ENCODE results near the gene AURKAIP1. TPM values are rescaled to one million over a fixed set of nuclear protein-coding genes. Genes with fewer than 3 reads are reported as not detected.

Gene AURKAIP1
- total and polyA plus RNA-seq, 9 of the 15 experiments (the other 6 are each of a cell fraction or from before 2014, with no cell fraction given), result 7.8 to 478 (median 92.0) TPM

- TF ChIP-seq, protein P1, sequence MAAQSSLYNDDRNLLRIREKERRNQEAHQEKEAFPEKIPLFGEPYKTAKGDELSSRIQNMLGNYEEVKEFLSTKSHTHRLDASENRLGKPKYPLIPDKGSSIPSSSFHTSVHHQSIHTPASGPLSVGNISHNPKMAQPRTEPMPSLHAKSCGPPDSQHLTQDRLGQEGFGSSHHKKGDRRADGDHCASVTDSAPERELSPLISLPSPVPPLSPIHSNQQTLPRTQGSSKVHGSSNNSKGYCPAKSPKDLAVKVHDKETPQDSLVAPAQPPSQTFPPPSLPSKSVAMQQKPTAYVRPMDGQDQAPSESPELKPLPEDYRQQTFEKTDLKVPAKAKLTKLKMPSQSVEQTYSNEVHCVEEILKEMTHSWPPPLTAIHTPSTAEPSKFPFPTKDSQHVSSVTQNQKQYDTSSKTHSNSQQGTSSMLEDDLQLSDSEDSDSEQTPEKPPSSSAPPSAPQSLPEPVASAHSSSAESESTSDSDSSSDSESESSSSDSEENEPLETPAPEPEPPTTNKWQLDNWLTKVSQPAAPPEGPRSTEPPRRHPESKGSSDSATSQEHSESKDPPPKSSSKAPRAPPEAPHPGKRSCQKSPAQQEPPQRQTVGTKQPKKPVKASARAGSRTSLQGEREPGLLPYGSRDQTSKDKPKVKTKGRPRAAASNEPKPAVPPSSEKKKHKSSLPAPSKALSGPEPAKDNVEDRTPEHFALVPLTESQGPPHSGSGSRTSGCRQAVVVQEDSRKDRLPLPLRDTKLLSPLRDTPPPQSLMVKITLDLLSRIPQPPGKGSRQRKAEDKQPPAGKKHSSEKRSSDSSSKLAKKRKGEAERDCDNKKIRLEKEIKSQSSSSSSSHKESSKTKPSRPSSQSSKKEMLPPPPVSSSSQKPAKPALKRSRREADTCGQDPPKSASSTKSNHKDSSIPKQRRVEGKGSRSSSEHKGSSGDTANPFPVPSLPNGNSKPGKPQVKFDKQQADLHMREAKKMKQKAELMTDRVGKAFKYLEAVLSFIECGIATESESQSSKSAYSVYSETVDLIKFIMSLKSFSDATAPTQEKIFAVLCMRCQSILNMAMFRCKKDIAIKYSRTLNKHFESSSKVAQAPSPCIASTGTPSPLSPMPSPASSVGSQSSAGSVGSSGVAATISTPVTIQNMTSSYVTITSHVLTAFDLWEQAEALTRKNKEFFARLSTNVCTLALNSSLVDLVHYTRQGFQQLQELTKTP (IDR thresholded peaks at IDR 0.05; ENCODE audit: low read depth in 1 of 2, partially characterized antibody in 2 of 2), result peak in 1 of 2 experiments; percentile 68
- TF ChIP-seq ATF7 (IDR thresholded peaks at IDR 0.05), result peak; percentile 82
- TF ChIP-seq ELF2 (CRISPR knock-in tag; IDR thresholded peaks at IDR 0.05), result peak; percentile 77
- TF ChIP-seq, protein P2, sequence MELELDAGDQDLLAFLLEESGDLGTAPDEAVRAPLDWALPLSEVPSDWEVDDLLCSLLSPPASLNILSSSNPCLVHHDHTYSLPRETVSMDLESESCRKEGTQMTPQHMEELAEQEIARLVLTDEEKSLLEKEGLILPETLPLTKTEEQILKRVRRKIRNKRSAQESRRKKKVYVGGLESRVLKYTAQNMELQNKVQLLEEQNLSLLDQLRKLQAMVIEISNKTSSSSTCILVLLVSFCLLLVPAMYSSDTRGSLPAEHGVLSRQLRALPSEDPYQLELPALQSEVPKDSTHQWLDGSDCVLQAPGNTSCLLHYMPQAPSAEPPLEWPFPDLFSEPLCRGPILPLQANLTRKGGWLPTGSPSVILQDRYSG (tag; conservative IDR thresholded peaks at IDR 0.05; ENCODE audit: low read depth), result no peak
- peak; percentile 95 for TF ChIP-seq SREBF1 (IDR thresholded peaks at IDR 0.05; ENCODE audit: borderline replicate concordance, low read depth, low read length)
- TF ChIP-seq FOSL1 (tag; conservative IDR thresholded peaks at IDR 0.05), result no peak
- TF ChIP-seq ZNF436 (CRISPR knock-in tag; IDR thresholded peaks at IDR 0.05), result 0 out of 2 replicates have a peak, but pooled peaks have one; percentile 35
- peak; percentile 94 for TF ChIP-seq U2AF1 (optimal IDR thresholded peaks at IDR 0.05; ENCODE audit: low read depth, low read length)
- no peak for TF ChIP-seq PRMT5 (CRISPR knock-in tag; IDR thresholded peaks at IDR 0.05)
- TF ChIP-seq, protein P3, sequence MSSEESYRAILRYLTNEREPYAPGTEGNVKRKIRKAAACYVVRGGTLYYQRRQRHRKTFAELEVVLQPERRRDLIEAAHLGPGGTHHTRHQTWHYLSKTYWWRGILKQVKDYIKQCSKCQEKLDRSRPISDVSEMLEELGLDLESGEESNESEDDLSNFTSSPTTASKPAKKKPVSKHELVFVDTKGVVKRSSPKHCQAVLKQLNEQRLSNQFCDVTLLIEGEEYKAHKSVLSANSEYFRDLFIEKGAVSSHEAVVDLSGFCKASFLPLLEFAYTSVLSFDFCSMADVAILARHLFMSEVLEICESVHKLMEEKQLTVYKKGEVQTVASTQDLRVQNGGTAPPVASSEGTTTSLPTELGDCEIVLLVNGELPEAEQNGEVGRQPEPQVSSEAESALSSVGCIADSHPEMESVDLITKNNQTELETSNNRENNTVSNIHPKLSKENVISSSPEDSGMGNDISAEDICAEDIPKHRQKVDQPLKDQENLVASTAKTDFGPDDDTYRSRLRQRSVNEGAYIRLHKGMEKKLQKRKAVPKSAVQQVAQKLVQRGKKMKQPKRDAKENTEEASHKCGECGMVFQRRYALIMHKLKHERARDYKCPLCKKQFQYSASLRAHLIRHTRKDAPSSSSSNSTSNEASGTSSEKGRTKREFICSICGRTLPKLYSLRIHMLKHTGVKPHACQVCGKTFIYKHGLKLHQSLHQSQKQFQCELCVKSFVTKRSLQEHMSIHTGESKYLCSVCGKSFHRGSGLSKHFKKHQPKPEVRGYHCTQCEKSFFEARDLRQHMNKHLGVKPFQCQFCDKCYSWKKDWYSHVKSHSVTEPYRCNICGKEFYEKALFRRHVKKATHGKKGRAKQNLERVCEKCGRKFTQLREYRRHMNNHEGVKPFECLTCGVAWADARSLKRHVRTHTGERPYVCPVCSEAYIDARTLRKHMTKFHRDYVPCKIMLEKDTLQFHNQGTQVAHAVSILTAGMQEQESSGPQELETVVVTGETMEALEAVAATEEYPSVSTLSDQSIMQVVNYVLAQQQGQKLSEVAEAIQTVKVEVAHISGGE (CRISPR knock-in tag; IDR thresholded peaks at IDR 0.05), result peak in 2 of 3 experiments; percentile 70 to 92; a peak in 4 of 6 replicates
- TF ChIP-seq RNF2 (IDR thresholded peaks at IDR 0.05), result peak; percentile 70
- TF ChIP-seq HDAC6 (IDR thresholded peaks at IDR 0.05; ENCODE audit: low read depth, low read length), result no peak
- peak; percentile 100 for TF ChIP-seq POLR2G (IDR thresholded peaks at IDR 0.05; ENCODE audit: low read depth, low read length)
- peak; percentile 92 for TF ChIP-seq TAF7 (tag; IDR thresholded peaks at IDR 0.05)
- TF ChIP-seq KHSRP (IDR thresholded peaks at IDR 0.05), result no peak
- peak; percentile 94 for TF ChIP-seq MBD2 (IDR thresholded peaks at IDR 0.05; ENCODE audit: borderline replicate concordance, low read depth)
- TF ChIP-seq ZNF23 (CRISPR knock-in tag; IDR thresholded peaks at IDR 0.05), result no peak
- no peak for TF ChIP-seq RBM39 (optimal IDR thresholded peaks at IDR 0.05; ENCODE audit: low read depth, low read length)
- no peak for TF ChIP-seq MYNN (IDR thresholded peaks at IDR 0.05)
- TF ChIP-seq MYNN (CRISPR knock-in tag; IDR thresholded peaks at IDR 0.05), result no peak
- no peak for TF ChIP-seq ARHGAP35 (IDR thresholded peaks at IDR 0.05; ENCODE audit: partially characterized antibody)
Observed at GRCh38 chr1:1406821-1407635, 32.0 kb upstream of the AURKAIP1 start, which contains the start of gene MRPL20 (continued).

Data from K562 (cell line).